Calu3 (cell line): ENCODE measurements around the gene CCSER1. TPM values are rescaled to one million over a fixed set of nuclear protein-coding genes. Genes with fewer than 3 reads are reported as not detected.
"Not testable (repeated sequence)": the region's sequence is repeated elsewhere in the genome, so short reads cannot be mapped to it uniquely, and the experiment has no call there.

Experiments
- BruUV-seq: library from RNA; stranded (reverse); fragments of 400-500 nt; replicated peaks from 2 replicates; lab custom pipeline; 2021; lab: Mats Ljungman, UMichigan
- CTCF ChIA-PET: fragments of 300-600 bp; sonication (Branson Sonifier 250); formaldehyde crosslinking; loops from one replicate; lab custom pipeline; 2022; ENCODE audit warnings: antibody characterized with exemption; lab: Charles Lee
- DNase-seq: peaks from one replicate; pipeline ENCODE4 v3.0.0; 2022
- H3K27ac Mint-ChIP-seq: one replicate; pipeline ENCODE4 v1.8.0; 2022; ENCODE audit warnings: mixed read lengths; ENCODE audit not compliant: unreplicated experiment
- H3K27me3 Mint-ChIP-seq: one replicate; pipeline ENCODE4 v1.8.0; 2022; ENCODE audit warnings: mixed read lengths; ENCODE audit not compliant: unreplicated experiment
- H3K36me3 Mint-ChIP-seq: one replicate; pipeline ENCODE4 v1.8.0; 2022; ENCODE audit warnings: mild to moderate bottlenecking, moderate library complexity, mixed read lengths; ENCODE audit not compliant: insufficient read depth, unreplicated experiment
- H3K4me1 Mint-ChIP-seq: one replicate; pipeline ENCODE4 v1.8.0; 2022; ENCODE audit warnings: mild to moderate bottlenecking, low read depth, mixed read lengths; ENCODE audit not compliant: unreplicated experiment
- H3K4me3 Mint-ChIP-seq: one replicate; pipeline ENCODE4 v1.8.0; 2022; ENCODE audit warnings: mild to moderate bottlenecking, low read depth, moderate library complexity, mixed read lengths; ENCODE audit not compliant: unreplicated experiment
- H3K9me3 Mint-ChIP-seq: one replicate; pipeline ENCODE4 v1.8.0; 2022; ENCODE audit warnings: low read depth, mixed read lengths; ENCODE audit not compliant: unreplicated experiment
- CTCF ChIP-seq: fragments of 200-600 bp; IDR thresholded peaks from one replicate; pipeline ENCODE4 v1.8.0; 2022; ENCODE audit warnings: antibody characterized with exemption; ENCODE audit not compliant: unreplicated experiment
- intact Hi-C: fragments of 100-400 bp; cut with micrococcal nuclease; formaldehyde crosslinking; loops from one replicate; pipeline ENCODE4 v1.10.0; 2022; ENCODE audit not compliant: unreplicated experiment
- total RNA-seq: library from RNA; stranded (reverse); gene quantifications from 2 replicates; pipeline ENCODE4 v1.2.3, GENCODE V29; 2022

CCSER1 gene
- total RNA-seq, 1 experiment from 2014 or later: 6.2 TPM

- H3K4me3 Mint-ChIP-seq: no peak overlapping the region
- CTCF ChIA-PET: no interaction called here
- no peak overlapping the region for H3K27ac Mint-ChIP-seq
- TF ChIP-seq CTCF: no peak
- no peaks in the 10 kb centered on the region for H3K27me3 Mint-ChIP-seq
- H3K4me1 Mint-ChIP-seq: no peaks in the 10 kb centered on the region
- intact Hi-C loops: no loop called here
- H3K36me3 Mint-ChIP-seq: no peaks in the 10 kb centered on the region
- no peak for DNase-seq
- H3K9me3 Mint-ChIP-seq: peaks cover 3% of the 10 kb centered on the region
- no TSS peak for BruUV-seq
Measured at GRCh38 chr4:90883519-90883918, 756.3 kb downstream of the CCSER1 start.

GRCh38 chr4:90888571-90888970, 761.4 kb downstream of the CCSER1 start:
- no peak overlapping the region for H3K4me3 Mint-ChIP-seq
- no peaks in the 10 kb centered on the region for H3K4me1 Mint-ChIP-seq
- TF ChIP-seq CTCF: no peak
- intact Hi-C loops: no loop called here
- BruUV-seq: no TSS peak
- CTCF ChIA-PET: no interaction called here
- H3K27me3 Mint-ChIP-seq: no peaks in the 10 kb centered on the region
- no peaks in the 10 kb centered on the region for H3K36me3 Mint-ChIP-seq
- no peak overlapping the region for H3K27ac Mint-ChIP-seq
- no peak for DNase-seq
- no peaks in the 10 kb centered on the region for H3K9me3 Mint-ChIP-seq

GRCh38 chr4:90889171-90889570, 762.0 kb downstream of the CCSER1 start:
- no peak for DNase-seq
- no peak overlapping the region for H3K27ac Mint-ChIP-seq

GRCh38 chr4:90903413-90903812, 776.2 kb downstream of the CCSER1 start:
- H3K27me3 Mint-ChIP-seq, BruUV-seq, DNase-seq, H3K27ac Mint-ChIP-seq, CTCF ChIA-PET, H3K9me3 Mint-ChIP-seq, H3K4me3 Mint-ChIP-seq, H3K36me3 Mint-ChIP-seq, intact Hi-C loops: not testable (repeated sequence)
- H3K4me1 Mint-ChIP-seq: peaks cover 20% of the 10 kb centered on the region

More at GRCh38 chr4:90889171-90889570, 762.0 kb downstream of the CCSER1 start:
- H3K4me3 Mint-ChIP-seq: no peak overlapping the region
- no peaks in the 10 kb centered on the region for H3K36me3 Mint-ChIP-seq
- H3K9me3 Mint-ChIP-seq: no peaks in the 10 kb centered on the region
- H3K4me1 Mint-ChIP-seq: no peaks in the 10 kb centered on the region
- CTCF ChIA-PET: no interaction called here
- intact Hi-C loops: no loop called here
- no TSS peak for BruUV-seq
- TF ChIP-seq CTCF: no peak
- H3K27me3 Mint-ChIP-seq: no peaks in the 10 kb centered on the region

- CTCF ChIA-PET: no interaction called here
- BruUV-seq: no TSS peak
- H3K4me1 Mint-ChIP-seq: peaks cover 20% of the 10 kb centered on the region
- no peaks in the 10 kb centered on the region for H3K36me3 Mint-ChIP-seq
- H3K4me3 Mint-ChIP-seq: no peak overlapping the region
- H3K27me3 Mint-ChIP-seq: no peaks in the 10 kb centered on the region
- peak overlapping the region; percentile 67 for H3K27ac Mint-ChIP-seq
- intact Hi-C loops: no loop called here
- H3K9me3 Mint-ChIP-seq: no peaks in the 10 kb centered on the region
- no peak for DNase-seq
- no peak for TF ChIP-seq CTCF
Measured at GRCh38 chr4:90904021-90904420, 776.8 kb downstream of the CCSER1 start.
